B cell (primary cell): ENCODE measurements around the gene CFAP20. TPM values are rescaled to one million over a fixed set of nuclear protein-coding genes. Genes with fewer than 3 reads are reported as not detected.

Experiments
- ATAC-seq: fragments of 200-7000 bp; cut with Tn5 transposase; one replicate; pipeline ENCODE4 v1.10.0; 2021; ENCODE audit warnings: low read depth, mild to moderate bottlenecking, moderate number of reproducible peaks, moderate library complexity
- CTCF ChIA-PET: fragments of 350-600 bp; sonication (Branson Sonifier 250); formaldehyde crosslinking; loops from one replicate; lab custom pipeline; 2021; ENCODE audit warnings: antibody characterized with exemption, inconsistent platforms; lab: Charles Lee
- POLR2A ChIA-PET: fragments of 350-600 bp; sonication (Branson Sonifier 250); formaldehyde crosslinking; loops from one replicate; lab custom pipeline; 2021; ENCODE audit warnings: antibody characterized with exemption; lab: Charles Lee
- DNase-seq: peaks from one replicate; pipeline ENCODE4 v3.0.0; 2013
- H2AFZ ChIP-seq: 2 replicates; pipeline ENCODE4 v1.6.1; 2012; ENCODE audit warnings: mild to moderate bottlenecking, low read depth, low read length; ENCODE audit not compliant: insufficient read depth, poor library complexity, severe bottlenecking
- H3K27ac ChIP-seq, 2 donors: 1 replicate in 1 of 2; 2 replicates in 1 of 2; pipeline ENCODE4 v1.5.1; 2012 to 2013; ENCODE audit warnings: low read length in 2 of 2, mild to moderate bottlenecking in 2 of 2, moderate library complexity in 1 of 2
- H3K27me3 ChIP-seq, 4 experiments: fragments of 200-600 bp in 1 of 4; sonication (generic) in 1 of 4; replicated peaks in 1 of 4; 1 replicate in 2 of 4; 2 replicates in 2 of 4; pipeline versions ENCODE4 v1.6.1 to v1.7.0; 2013 to 2016; ENCODE audit warnings: low read length in 3 of 4, mild to moderate bottlenecking in 2 of 4, mixed read lengths in 1 of 4, moderate library complexity in 1 of 4; ENCODE audit not compliant: insufficient read depth in 4 of 4, control insufficient read depth in 3 of 4; ENCODE audit errors: control extremely low read depth in 1 of 4
- H3K36me3 ChIP-seq, 2 experiments: replicated peaks in 1 of 2; 1 replicate in 1 of 2; 2 replicates in 1 of 2; pipeline versions ENCODE4 v1.6.1 to v1.7.1; 2013; ENCODE audit warnings: low read length in 1 of 2; ENCODE audit not compliant: insufficient read depth in 2 of 2, control insufficient read depth in 1 of 2; ENCODE audit errors: control extremely low read depth in 1 of 2, extremely low read depth in 1 of 2
- H3K4me1 ChIP-seq, 2 donors: fragments of 200-600 bp in 1 of 2; sonication (generic) in 1 of 2; 1 replicate in 1 of 2; 2 replicates in 1 of 2; pipeline versions ENCODE4 v1.5.1 to v1.6.1; 2013 to 2017; ENCODE audit warnings: low read length in 2 of 2; ENCODE audit not compliant: control insufficient read depth in 2 of 2, insufficient read depth in 2 of 2
- H3K4me2 ChIP-seq: replicated peaks from 2 replicates; pipeline ENCODE3; 2012; ENCODE audit warnings: mild to moderate bottlenecking, low read depth, low read length; ENCODE audit not compliant: poor library complexity, severe bottlenecking
- H3K4me3 ChIP-seq, 5 experiments: fragments of 200-600 bp in 1 of 5; sonication (generic) in 1 of 5; 1 replicate in 3 of 5; 2 replicates in 2 of 5; pipeline versions ENCODE4 v1.5.1 to v1.7.0; 2011 to 2016; ENCODE audit warnings: low read length in 4 of 5, mild to moderate bottlenecking in 4 of 5, low read depth in 2 of 5, control low read depth in 1 of 5, moderate library complexity in 1 of 5; ENCODE audit not compliant: insufficient read depth in 1 of 5; ENCODE audit errors: control extremely low read depth in 1 of 5, extremely low read depth in 1 of 5
- H3K79me2 ChIP-seq: fragments of 200-600 bp; sonication (generic); one replicate; pipeline ENCODE4 v1.6.0; 2016; ENCODE audit warnings: low read length; ENCODE audit not compliant: control insufficient read depth, insufficient read depth
- H3K9ac ChIP-seq: fragments of 200-600 bp; sonication (generic); 2 replicates; pipeline ENCODE4 v1.6.1; 2017; ENCODE audit warnings: mild to moderate bottlenecking, low read length, moderate library complexity
- H3K9me3 ChIP-seq, 3 donors: one replicate each; pipeline versions ENCODE4 v1.6.1 to v1.7.1; 2013; ENCODE audit warnings: low read length in 2 of 3; ENCODE audit not compliant: control insufficient read depth in 2 of 3, insufficient read depth in 1 of 3; ENCODE audit errors: control extremely low read depth in 1 of 3
- H4K20me1 ChIP-seq: 2 replicates; pipeline ENCODE4 v1.6.0; 2012; ENCODE audit warnings: mild to moderate bottlenecking, low read length; ENCODE audit not compliant: insufficient read depth, control insufficient read depth, poor library complexity, severe bottlenecking
- H3K27ac Mint-ChIP-seq: one replicate; pipeline ENCODE4 v1.8.0; 2021; ENCODE audit warnings: mixed read lengths
- H3K27me3 Mint-ChIP-seq: one replicate; pipeline ENCODE4 v1.8.0; 2021; ENCODE audit warnings: mixed read lengths
- H3K4me1 Mint-ChIP-seq: one replicate; pipeline ENCODE4 v1.8.0; 2021; ENCODE audit warnings: mixed read lengths
- H3K4me3 Mint-ChIP-seq: one replicate; pipeline ENCODE4 v1.8.0; 2021; ENCODE audit warnings: mixed read lengths
- H3K9me3 Mint-ChIP-seq: one replicate; pipeline ENCODE4 v1.8.0; 2022; ENCODE audit warnings: mixed read lengths; ENCODE audit not compliant: insufficient read depth
- CTCF ChIP-seq: fragments of 200-600 bp; IDR thresholded peaks from one replicate; pipeline ENCODE4 v1.8.0; 2022; ENCODE audit warnings: antibody characterized with exemption, mild to moderate bottlenecking
- EZH2 ChIP-seq: IDR thresholded peaks from 2 replicates; pipeline ENCODE4 v1.6.1; 2012; ENCODE audit warnings: borderline replicate concordance, low read depth, mild to moderate bottlenecking, moderate library complexity, low read length; ENCODE audit not compliant: insufficient read depth, poor library complexity, severe bottlenecking
- WGBS: methylation state at CpG from one replicate; pipeline ENCODE4 v1.1.5; 2013; ENCODE audit warnings: missing lambda C conversion rate; ENCODE audit not compliant: insufficient coverage; 5-methylcytosine and 5-hydroxymethylcytosine counted together
- intact Hi-C: fragments of 100-400 bp; cut with micrococcal nuclease; formaldehyde crosslinking; loops from one replicate; pipeline ENCODE4 v1.10.0; 2022
- polyA plus RNA-seq: library from polyadenylated mRNA; depleted of rRNA; stranded (reverse); fragments of >200 nt; gene quantifications from 2 replicates; pipeline ENCODE4 v1.2.3, GENCODE V29; 2012
- total RNA-seq, 2 donors: library from RNA; stranded (reverse); fragments of 120-200 nt in 1 of 2; gene quantifications; 1 replicate in 1 of 2; 2 replicates in 1 of 2; pipeline versions ENCODE4 v1.2.3 to v1.2.4, GENCODE V29; 2013 to 2022

Gene CFAP20
- total and polyA plus RNA-seq, 2 donors (not counting 1 experiment from before 2014, with no cell fraction given): 27.3 to 45.4 TPM

GRCh38 chr16:58109330-58109729, 19.9 kb downstream of the CFAP20 start:
- TF ChIP-seq CTCF (no peak), EZH2 (no peak)
- ChIA-PET POLR2A (no interaction called here), CTCF (interaction anchor here (1.0 kb wide), 1 partner anchor 18 kb away, joined by 3 read pairs; no protein-coding TSS in a partner anchor)
- Histone ChIP-seq H3K4me3 (no peak overlapping the region), H3K9ac (no peak overlapping the region), H3K79me2 (no peaks in the 10 kb centered on the region), H3K4me2 (peak overlapping the region; percentile 37), H3K27me3 (no peaks in the 10 kb centered on the region), H3K36me3 (peaks cover 5 to 6% of the 10 kb centered on the region in 2 experiments), H4K20me1 (no peaks in the 10 kb centered on the region), H2AFZ (no peak overlapping the region), H3K4me1 (peaks cover 5 to 10% of the 10 kb centered on the region in 2 donors), H3K27ac (no peak overlapping the region), H3K9me3 (no peaks in the 10 kb centered on the region)
- WGBS: 18% methylated on average over 4 of the region's 8 CpGs
- Mint-ChIP-seq H3K9me3 (no peaks in the 10 kb centered on the region), H3K27ac (peak overlapping the region; percentile 10), H3K27me3 (no peaks in the 10 kb centered on the region), H3K4me1 (peaks cover 12% of the 10 kb centered on the region), H3K4me3 (no peak overlapping the region)
- intact Hi-C loops: no loop called here
- no peak for ATAC-seq
- no peak for DNase-seq

GRCh38 chr16:58107709-58108108, 21.5 kb downstream of the CFAP20 start:
- TF ChIP-seq EZH2: no peak
- no peak for TF ChIP-seq CTCF
- H3K4me1 Mint-ChIP-seq: peaks cover 12% of the 10 kb centered on the region
- CTCF ChIA-PET: no interaction called here

More at GRCh38 chr16:58107709-58108108, 21.5 kb downstream of the CFAP20 start:
- H3K9me3 ChIP-seq: no peaks in the 10 kb centered on the region
- DNase-seq (no peak), ATAC-seq (no peak)
- peaks cover 0 to 4% of the 10 kb centered on the region in 2 experiments for H3K36me3 ChIP-seq
- H3K4me2 ChIP-seq: no peak overlapping the region
- no peak overlapping the region for H2AFZ ChIP-seq
- H3K4me3 ChIP-seq: no peak overlapping the region
- POLR2A ChIA-PET: no interaction called here
- H3K4me1 ChIP-seq: peaks cover 5 to 10% of the 10 kb centered on the region in 2 donors
- Mint-ChIP-seq H3K4me3 (no peak overlapping the region), H3K9me3 (no peaks in the 10 kb centered on the region), H3K27ac (no peak overlapping the region), H3K27me3 (no peaks in the 10 kb centered on the region)
- no peak overlapping the region for H3K9ac ChIP-seq
- no peaks in the 10 kb centered on the region for H3K79me2 ChIP-seq
- intact Hi-C loops: no loop called here
- no peak overlapping the region for H3K27ac ChIP-seq
- 100% methylated on average over 2 of the region's 2 CpGs for WGBS
- H3K27me3 ChIP-seq: no peaks in the 10 kb centered on the region
- no peaks in the 10 kb centered on the region for H4K20me1 ChIP-seq
